ENCODE measurements around the gene ABHD10. TPM values are rescaled to one million over a fixed set of nuclear protein-coding genes. Genes with fewer than 3 reads are reported as not detected.

The ABHD10 gene
- polyA plus RNA-seq, 2 of the 4 experiments (the other 2 are of a cell fraction): 31.8 to 42.1 TPM

DNA sequence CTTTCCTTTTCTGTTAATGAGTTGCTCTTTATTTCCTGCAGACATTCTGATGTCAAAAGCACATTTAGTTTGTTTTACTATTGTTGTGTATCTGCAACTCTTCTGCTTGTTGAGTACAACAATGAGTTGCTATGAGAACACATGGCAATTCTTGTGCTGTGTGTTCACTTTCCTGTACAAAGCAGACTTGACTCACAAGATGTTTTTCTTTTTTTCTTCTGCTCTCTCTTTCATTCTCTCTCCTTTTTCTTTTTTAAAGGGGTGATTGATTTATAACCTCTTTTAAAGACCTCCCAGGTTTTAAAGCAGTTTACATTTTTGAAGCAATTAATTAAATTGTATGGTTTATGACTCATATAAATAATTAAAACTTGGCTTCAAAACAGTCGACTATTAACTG is 31.6 kb upstream of the ABHD10 start:
- no peak overlapping the region for H3K4me2 ChIP-seq
- TF ChIP-seq TP53 (CRISPR knock-in tag; IDR thresholded peaks at IDR 0.05) (no peak), HEYL (CRISPR knock-in tag; IDR thresholded peaks at IDR 0.05) (no peak), SREBF2 (IDR thresholded peaks at IDR 0.05) (no peak), ZC3H11A (IDR thresholded peaks at IDR 0.05) (no peak), RAD21 (conservative IDR thresholded peaks at IDR 0.05 in 1 of 2, IDR thresholded peaks at IDR 0.05 in 1 of 2) (no peak), NR3C1 (IDR thresholded peaks at IDR 0.05) (no peak)
- TF ChIP-seq, protein P1, sequence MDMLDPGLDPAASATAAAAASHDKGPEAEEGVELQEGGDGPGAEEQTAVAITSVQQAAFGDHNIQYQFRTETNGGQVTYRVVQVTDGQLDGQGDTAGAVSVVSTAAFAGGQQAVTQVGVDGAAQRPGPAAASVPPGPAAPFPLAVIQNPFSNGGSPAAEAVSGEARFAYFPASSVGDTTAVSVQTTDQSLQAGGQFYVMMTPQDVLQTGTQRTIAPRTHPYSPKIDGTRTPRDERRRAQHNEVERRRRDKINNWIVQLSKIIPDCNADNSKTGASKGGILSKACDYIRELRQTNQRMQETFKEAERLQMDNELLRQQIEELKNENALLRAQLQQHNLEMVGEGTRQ (IDR thresholded peaks at IDR 0.05): no peak
- TF ChIP-seq, protein P2, sequence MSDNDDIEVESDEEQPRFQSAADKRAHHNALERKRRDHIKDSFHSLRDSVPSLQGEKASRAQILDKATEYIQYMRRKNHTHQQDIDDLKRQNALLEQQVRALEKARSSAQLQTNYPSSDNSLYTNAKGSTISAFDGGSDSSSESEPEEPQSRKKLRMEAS (IDR thresholded peaks at IDR 0.05): no peak
- TF ChIP-seq, protein P3, sequence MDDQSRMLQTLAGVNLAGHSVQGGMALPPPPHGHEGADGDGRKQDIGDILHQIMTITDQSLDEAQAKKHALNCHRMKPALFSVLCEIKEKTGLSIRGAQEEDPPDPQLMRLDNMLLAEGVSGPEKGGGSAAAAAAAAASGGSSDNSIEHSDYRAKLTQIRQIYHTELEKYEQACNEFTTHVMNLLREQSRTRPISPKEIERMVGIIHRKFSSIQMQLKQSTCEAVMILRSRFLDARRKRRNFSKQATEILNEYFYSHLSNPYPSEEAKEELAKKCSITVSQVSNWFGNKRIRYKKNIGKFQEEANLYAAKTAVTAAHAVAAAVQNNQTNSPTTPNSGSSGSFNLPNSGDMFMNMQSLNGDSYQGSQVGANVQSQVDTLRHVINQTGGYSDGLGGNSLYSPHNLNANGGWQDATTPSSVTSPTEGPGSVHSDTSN (IDR thresholded peaks at IDR 0.05): no peak
- ChIA-PET POLR2A (no interaction called here), CTCF (no interaction called here)
- H3K27ac ChIP-seq: peak overlapping the region in 1 of 2 experiments; percentile 20; a peak in 1 of 6 replicates
- FAIRE-seq (no peak), DNase-seq (ENCODE audit: low read depth in 1 of 2, low spot score in 1 of 2) (no peak), ATAC-seq (no peak; a peak in 1 of 6 replicates)
- no peaks in the 10 kb centered on the region for H3K9me3 ChIP-seq
- H3K4me3 ChIP-seq: no peak overlapping the region
- 54% methylated on average over 1 of the region's 1 CpG for WGBS (ENCODE audit: missing lambda C conversion rate)
- peaks cover 15% of the 10 kb centered on the region for H3K4me1 ChIP-seq

DNA sequence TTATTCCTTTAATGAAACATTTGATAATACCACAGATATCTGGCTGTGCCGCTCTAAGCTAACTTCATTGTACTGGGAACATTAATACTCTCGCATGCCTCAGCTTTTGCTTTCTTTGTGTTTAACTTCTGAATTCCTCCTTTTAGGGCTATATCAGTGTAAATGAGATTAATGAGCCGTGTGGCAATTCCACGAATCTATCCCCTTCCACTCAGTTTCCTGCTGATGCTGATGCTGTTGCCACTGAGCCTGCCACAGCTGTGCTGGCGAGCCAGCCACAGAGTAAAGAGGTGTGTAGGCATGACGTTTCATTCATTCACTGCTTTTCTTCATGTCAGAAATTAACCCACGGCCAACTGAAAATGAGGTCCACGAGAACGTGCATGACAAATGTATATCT is 30.0 kb upstream of the ABHD10 start:
- no peaks in the 10 kb centered on the region for H3K9me3 ChIP-seq
- no peak for ATAC-seq
- H3K4me2 ChIP-seq: no peak overlapping the region
- no peak for DNase-seq (ENCODE audit: low read depth in 1 of 2, low spot score in 1 of 2)
- CTCF ChIA-PET: interaction anchor here (1.2 kb wide), 1 partner anchor 19 kb away, joined by 3 read pairs; no protein-coding TSS in a partner anchor
- POLR2A ChIA-PET: no interaction called here
- peaks cover 5% of the 10 kb centered on the region for H3K4me1 ChIP-seq
- whole genome bisulfite sequencing (ENCODE audit: missing lambda C conversion rate): 88% methylated on average over 9 of the region's 9 CpGs
- no peak for FAIRE-seq
- TF ChIP-seq HEYL (CRISPR knock-in tag; IDR thresholded peaks at IDR 0.05): no peak
- no peak for TF ChIP-seq CHD2 (IDR thresholded peaks at IDR 0.05; ENCODE audit: low read length, partially characterized antibody)
- no peak for TF ChIP-seq TFCP2L1 (CRISPR knock-in tag; IDR thresholded peaks at IDR 0.05)
- TF ChIP-seq ZC3H11A (IDR thresholded peaks at IDR 0.05): no peak
- no peak for TF ChIP-seq HOXB5 (CRISPR knock-in tag; IDR thresholded peaks at IDR 0.05)
- TF ChIP-seq, protein P4, sequence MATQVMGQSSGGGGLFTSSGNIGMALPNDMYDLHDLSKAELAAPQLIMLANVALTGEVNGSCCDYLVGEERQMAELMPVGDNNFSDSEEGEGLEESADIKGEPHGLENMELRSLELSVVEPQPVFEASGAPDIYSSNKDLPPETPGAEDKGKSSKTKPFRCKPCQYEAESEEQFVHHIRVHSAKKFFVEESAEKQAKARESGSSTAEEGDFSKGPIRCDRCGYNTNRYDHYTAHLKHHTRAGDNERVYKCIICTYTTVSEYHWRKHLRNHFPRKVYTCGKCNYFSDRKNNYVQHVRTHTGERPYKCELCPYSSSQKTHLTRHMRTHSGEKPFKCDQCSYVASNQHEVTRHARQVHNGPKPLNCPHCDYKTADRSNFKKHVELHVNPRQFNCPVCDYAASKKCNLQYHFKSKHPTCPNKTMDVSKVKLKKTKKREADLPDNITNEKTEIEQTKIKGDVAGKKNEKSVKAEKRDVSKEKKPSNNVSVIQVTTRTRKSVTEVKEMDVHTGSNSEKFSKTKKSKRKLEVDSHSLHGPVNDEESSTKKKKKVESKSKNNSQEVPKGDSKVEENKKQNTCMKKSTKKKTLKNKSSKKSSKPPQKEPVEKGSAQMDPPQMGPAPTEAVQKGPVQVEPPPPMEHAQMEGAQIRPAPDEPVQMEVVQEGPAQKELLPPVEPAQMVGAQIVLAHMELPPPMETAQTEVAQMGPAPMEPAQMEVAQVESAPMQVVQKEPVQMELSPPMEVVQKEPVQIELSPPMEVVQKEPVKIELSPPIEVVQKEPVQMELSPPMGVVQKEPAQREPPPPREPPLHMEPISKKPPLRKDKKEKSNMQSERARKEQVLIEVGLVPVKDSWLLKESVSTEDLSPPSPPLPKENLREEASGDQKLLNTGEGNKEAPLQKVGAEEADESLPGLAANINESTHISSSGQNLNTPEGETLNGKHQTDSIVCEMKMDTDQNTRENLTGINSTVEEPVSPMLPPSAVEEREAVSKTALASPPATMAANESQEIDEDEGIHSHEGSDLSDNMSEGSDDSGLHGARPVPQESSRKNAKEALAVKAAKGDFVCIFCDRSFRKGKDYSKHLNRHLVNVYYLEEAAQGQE (IDR thresholded peaks at IDR 0.05): no peak
- no peak for TF ChIP-seq CBX2 (IDR thresholded peaks at IDR 0.05; ENCODE audit: borderline replicate concordance, low read depth)
- TF ChIP-seq, protein P5, sequence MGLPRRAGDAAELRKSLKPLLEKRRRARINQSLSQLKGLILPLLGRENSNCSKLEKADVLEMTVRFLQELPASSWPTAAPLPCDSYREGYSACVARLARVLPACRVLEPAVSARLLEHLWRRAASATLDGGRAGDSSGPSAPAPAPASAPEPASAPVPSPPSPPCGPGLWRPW (IDR thresholded peaks at IDR 0.05): no peak
- no peak for TF ChIP-seq MAFK (IDR thresholded peaks at IDR 0.05; ENCODE audit: partially characterized antibody)
- no peak for TF ChIP-seq ESRRA (IDR thresholded peaks at IDR 0.05; ENCODE audit: borderline replicate concordance, low read length)
- no peak for TF ChIP-seq CHD4 (IDR thresholded peaks at IDR 0.05; ENCODE audit: borderline replicate concordance)
- TF ChIP-seq RFX5 (IDR thresholded peaks at IDR 0.05): no peak
- H3K27ac ChIP-seq: no peak overlapping the region
- no peak overlapping the region for H3K4me3 ChIP-seq
